Endothelial cell of umbilical vein (primary cell): ENCODE results near the gene LYRM4.

Source experiments
- CTCF ChIP-seq, 2 donors: IDR thresholded peaks; 1 replicate in 1 of 2; 2 replicates in 1 of 2; pipeline ENCODE4 v1.5.1; 2011; ENCODE audit warnings: low read length in 2 of 2, mild to moderate bottlenecking in 2 of 2, moderate library complexity in 2 of 2, control low read depth in 1 of 2, inconsistent platforms in 1 of 2, low read depth in 1 of 2; ENCODE audit not compliant: insufficient read depth in 1 of 2; ENCODE audit errors: extremely low read depth in 1 of 2
- EZH2 ChIP-seq: IDR thresholded peaks from 2 replicates; pipeline ENCODE4 v1.6.1; 2012; ENCODE audit warnings: borderline replicate concordance, low read depth, mild to moderate bottlenecking, moderate library complexity, low read length, inconsistent platforms; ENCODE audit not compliant: severe bottlenecking
- FOS ChIP-seq: IDR thresholded peaks from 2 replicates; pipeline ENCODE4 v1.6.1; 2011; ENCODE audit warnings: mild to moderate bottlenecking, low read length, moderate library complexity, borderline replicate concordance; ENCODE audit not compliant: insufficient read depth
- GATA2 ChIP-seq: IDR thresholded peaks from 2 replicates; pipeline ENCODE4 v1.7.0; 2011; ENCODE audit warnings: low read depth, mild to moderate bottlenecking, moderate library complexity, mixed read lengths, low read length; ENCODE audit not compliant: insufficient read length, insufficient read depth
- JUN ChIP-seq: IDR thresholded peaks from 2 replicates; pipeline ENCODE4 v1.6.1; 2011; ENCODE audit warnings: borderline replicate concordance, low read depth; ENCODE audit not compliant: insufficient read length, insufficient read depth
- MAX ChIP-seq: IDR thresholded peaks from 2 replicates; pipeline ENCODE4 v1.6.1; 2011; ENCODE audit not compliant: insufficient read depth, insufficient read length
- MYC ChIP-seq: IDR thresholded peaks from one replicate; pipeline ENCODE4 v1.6.1; 2011; ENCODE audit warnings: mild to moderate bottlenecking, low read depth, low read length
- POLR2A ChIP-seq: IDR thresholded peaks from 2 replicates; pipeline ENCODE4 v1.6.1; 2012; ENCODE audit warnings: low read depth, mild to moderate bottlenecking, control low read depth, low read length
- POLR2AphosphoS5 ChIP-seq: IDR thresholded peaks from 2 replicates; pipeline ENCODE4 v1.6.1; 2012; ENCODE audit warnings: low read depth, mild to moderate bottlenecking, control low read depth, low read length, moderate library complexity; ENCODE audit not compliant: insufficient read depth

DNA sequence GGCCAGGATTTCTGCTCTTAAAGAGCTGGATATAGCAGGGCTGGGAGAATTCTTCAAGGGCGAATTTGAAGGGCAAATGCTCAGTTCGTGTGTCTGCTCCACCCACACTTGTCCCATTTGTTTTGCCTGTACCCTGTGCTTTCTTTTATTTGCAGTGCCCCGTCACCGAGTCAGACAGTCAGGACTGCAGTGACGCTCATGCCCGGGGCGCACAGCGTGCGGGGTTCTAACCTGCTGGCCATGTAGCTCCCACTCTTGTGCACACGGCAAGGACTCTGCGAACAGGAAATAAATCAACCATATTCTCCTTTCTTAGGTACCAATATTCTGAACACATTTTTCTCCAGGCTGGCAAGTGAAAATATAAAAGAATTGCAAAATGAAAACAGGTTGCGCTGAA is 17.7 kb downstream of the LYRM4 start:
- TF ChIP-seq CTCF (IDR thresholded peaks at IDR 0.05; ENCODE audit: extremely low read depth in 1 of 2, insufficient read depth in 1 of 2, low read depth in 1 of 2, low read length in 2 of 2) (no peak), MYC (no peak), POLR2A (no peak), JUN (no peak), POLR2AphosphoS5 (no peak), EZH2 (no peak), MAX (no peak), GATA2 (no peak), FOS (no peak)
